ENCODE measurements around the gene MSL1. TPM values are rescaled to one million over a fixed set of nuclear protein-coding genes. Genes with fewer than 3 reads are reported as not detected.

Gene MSL1
- total and polyA plus RNA-seq, 9 of the 15 experiments (the other 6 are each of a cell fraction or from before 2014, with no cell fraction given), result 13.8 to 120 (median 61.9) TPM

GRCh38 chr17:40111221-40112128 lies 10.3 kb upstream of the MSL1 start:
- H3K9me3 ChIP-seq (replicated peaks; ENCODE audit: control insufficient read depth, insufficient read depth, low read depth, low read length), result no peaks in the 10 kb centered on the region
- peak overlapping the region; percentile 84 to 85; a peak in 3 of 4 replicates for H3K9ac ChIP-seq (ENCODE audit: insufficient read depth in 1 of 2, low read depth in 2 of 2, low read length in 2 of 2)
- H3K36me3 ChIP-seq (ENCODE audit: control insufficient read depth, insufficient read depth, low read length), result no peaks in the 10 kb centered on the region
- ChIA-PET POLR2A (interaction anchor here (0.5 to 8.0 kb wide), 13 partner anchors 10 to 96 kb away, joined by 3 to 66 read pairs (median 4); partner anchors contain the start of genes CASC3, CSF3, MED24 and NR1D1), CTCF (ENCODE audit: low intra/inter-chr PET ratio) (interaction anchor here (0.7 to 3.2 kb wide), 4 partner anchors 49 to 97 kb away, joined by 4 to 15 read pairs (median 5); partner anchors contain the start of genes CSF3 and THRA)
- H4K20me1 ChIP-seq (replicated peaks; ENCODE audit: control insufficient read depth, insufficient read depth, low read length), result no peaks in the 10 kb centered on the region
- peak overlapping the region; percentile 63; the same call in 1 of the 2 replicates for H3K4me2 ChIP-seq (ENCODE audit: insufficient read depth, low read length)
- H3K4me1 ChIP-seq (replicated peaks in 1 of 2; ENCODE audit: control insufficient read depth in 2 of 2, insufficient read depth in 2 of 2, low read length in 2 of 2), result peaks cover 62 to 83% of the 10 kb centered on the region in 2 experiments
- in situ Hi-C loops (cut with MboI), result loop anchor here (5.0 kb wide), 1 partner anchor 181 kb away; no protein-coding TSS in a partner anchor
- H3K27ac ChIP-seq (ENCODE audit: extremely low read depth, low read depth, low read length), result peak overlapping the region; percentile 90
- H3K79me2 ChIP-seq (ENCODE audit: control insufficient read depth, insufficient read depth, low read length), result no peaks in the 10 kb centered on the region
- no TSS peak for BruUV-seq (replicated peaks)
- 0% methylated on average over 9 of the region's 12 CpGs for WGBS (ENCODE audit: insufficient coverage, low coverage, missing lambda C conversion rate)
- no peaks in the 10 kb centered on the region for H3K27me3 ChIP-seq (ENCODE audit: control insufficient read depth in 2 of 2, insufficient read depth in 2 of 2, low read length in 2 of 2)
- peak overlapping the region; percentile 90 for H2AFZ ChIP-seq (ENCODE audit: low read depth, low read length)
- DNase-seq (ENCODE audit: extremely low read depth in 1 of 4, low spot score in 3 of 4), result peak; percentile 91 to 97 (median 93)
- FAIRE-seq, result peak; percentile 96
- ATAC-seq, result peak; percentile 84
- H3K9me1 ChIP-seq (ENCODE audit: control insufficient read depth, insufficient read depth, low read length), result no peaks in the 10 kb centered on the region
- H3K4me3 ChIP-seq, result no peak overlapping the region
- intact Hi-C loops (cut with micrococcal nuclease), result loop anchor here (1.0 to 5.0 kb wide), 5 partner anchors 47 to 246 kb away; partner anchors contain the start of gene CDC6
- TF ChIP-seq FOXA3 (CRISPR knock-in tag; conservative IDR thresholded peaks at IDR 0.05 in 1 of 2, IDR thresholded peaks at IDR 0.05 in 1 of 2) (no peak), BRCA1 (IDR thresholded peaks at IDR 0.05) (no peak), BRCA1 (CRISPR knock-in tag; IDR thresholded peaks at IDR 0.05) (no peak), PHB2 (IDR thresholded peaks at IDR 0.05; ENCODE audit: low read depth) (peak; percentile 36; the same call in 1 of the 2 replicates), NFXL1 (CRISPR knock-in tag; IDR thresholded peaks at IDR 0.05) (no peak), CHD1 (IDR thresholded peaks at IDR 0.05; ENCODE audit: low read length) (no peak), ZNF592 (IDR thresholded peaks at IDR 0.05) (peak; percentile 91), HEY1 (CRISPR knock-in tag; IDR thresholded peaks at IDR 0.05; ENCODE audit: borderline replicate concordance) (no peak), POLR2A (conservative IDR thresholded peaks at IDR 0.05) (no peak)
